Right lobe of liver (tissue), 6 donors: ENCODE data around the gene GREM1. TPM values are rescaled to one million over a fixed set of nuclear protein-coding genes. Genes with fewer than 3 reads are reported as not detected.

Experiments used
- ATAC-seq, 4 donors: fragments of 200-7000 bp; cut with Tn5 transposase; one replicate each; pipeline ENCODE4 v1.9.1; 2020; ENCODE audit warnings: mild to moderate bottlenecking in 4 of 4, moderate library complexity in 4 of 4
- DNase-seq, 3 donors: peaks; one replicate each; pipeline ENCODE4 v3.0.0-alpha.2; 2020
- H3K27ac ChIP-seq, 3 donors: fragments of 200-600 bp; one replicate each; pipeline ENCODE4 v1.8.0; 2022
- H3K27me3 ChIP-seq, 2 donors: fragments of 200-600 bp; one replicate each; pipeline ENCODE4 v1.8.0; 2022
- H3K36me3 ChIP-seq, 4 donors: fragments of 200-600 bp; sonication (generic) in 1 of 4; one replicate each; pipeline versions ENCODE4 v1.5.1 to v1.8.0; 2017 to 2022; ENCODE audit warnings: control low read depth in 1 of 4
- H3K4me1 ChIP-seq, 4 donors: fragments of 200-600 bp; sonication (generic) in 1 of 4; one replicate each; pipeline versions ENCODE4 v1.5.1 to v1.8.0; 2017 to 2022; ENCODE audit warnings: control low read depth in 1 of 4
- H3K4me3 ChIP-seq, 3 donors: fragments of 200-600 bp; one replicate each; pipeline ENCODE4 v1.8.0; 2022
- H3K9me3 ChIP-seq, 4 donors: fragments of 200-600 bp; sonication (generic) in 1 of 4; one replicate each; pipeline versions ENCODE4 v1.5.1 to v1.8.0; 2017 to 2022; ENCODE audit warnings: control low read depth in 1 of 4
- POLR2A ChIP-seq: fragments of 450-650 bp; IDR thresholded peaks from one replicate; pipeline ENCODE4 v1.6.1; 2017; ENCODE audit warnings: antibody characterized with exemption, mild to moderate bottlenecking
- WGBS: methylation state at CpG from one replicate; pipeline ENCODE4 v1.1.6; 2018; ENCODE audit warnings: low coverage, low lambda C conversion rate; ENCODE audit not compliant: insufficient coverage; ENCODE audit errors: missing lambda C conversion rate; 5-methylcytosine and 5-hydroxymethylcytosine counted together
- intact Hi-C, 2 donors: fragments of 100-400 bp; cut with DNase I; formaldehyde crosslinking; loops; one replicate each; pipeline versions ENCODE4 v1.11.2 to v1.14.1; 2022
- total RNA-seq, 6 experiments: library from RNA; depleted of rRNA in 2 of 6; stranded (reverse); fragments of >200 nt in 2 of 6; fragmentation: NEBNext Ultra II Directional in 3 of 6; extraction: Animal tissue kit (Norgen Biotek cat#: 25700) in 3 of 6; gene quantifications; one replicate each; pipeline versions ENCODE4 v1.1.0 to v1.2.4, GENCODE V29; 2016 to 2023
- TF ChIP-seq, protein P1 (sequence below), 4 donors: fragments of 200-600 bp in 3 of 4; fragments of 450-650 bp in 1 of 4; IDR thresholded peaks; one replicate each; pipeline versions ENCODE4 v1.5.1 to v1.8.0; 2016 to 2022; ENCODE audit warnings: antibody characterized with exemption in 4 of 4, mild to moderate bottlenecking in 2 of 4
- donor health status: DM: no; HTN: yes; CAD: no.
- donor health status: DM: no; HTN: no; CAD: no.
- donor health status: DM: no; HTN: no; CAD: no.
- donor health status: DM: no; HTN: yes; CAD: no.
- donor health status: DM: no; HTN: yes; CAD: no.

GREM1 gene
- total RNA-seq, 6 experiments from 2014 or later: 0.16 to 2.4 (median 0.37) TPM; not detected in 1

- peak; percentile 84 to 91 (median 90) for ATAC-seq
- H3K9me3 ChIP-seq: no peaks in the 10 kb centered on the region
- no peaks in the 10 kb centered on the region for H3K36me3 ChIP-seq
- H3K4me3 ChIP-seq: peak overlapping the region; percentile 39 to 51 (median 48)
- peaks cover 0 to 19% (median 4%) of the 10 kb centered on the region in 4 donors for H3K4me1 ChIP-seq
- intact Hi-C loops: no loop called here
- no peak overlapping the region for H3K27ac ChIP-seq
- WGBS: 3% methylated on average over 18 of the region's 70 CpGs
- TF ChIP-seq, protein P1, sequence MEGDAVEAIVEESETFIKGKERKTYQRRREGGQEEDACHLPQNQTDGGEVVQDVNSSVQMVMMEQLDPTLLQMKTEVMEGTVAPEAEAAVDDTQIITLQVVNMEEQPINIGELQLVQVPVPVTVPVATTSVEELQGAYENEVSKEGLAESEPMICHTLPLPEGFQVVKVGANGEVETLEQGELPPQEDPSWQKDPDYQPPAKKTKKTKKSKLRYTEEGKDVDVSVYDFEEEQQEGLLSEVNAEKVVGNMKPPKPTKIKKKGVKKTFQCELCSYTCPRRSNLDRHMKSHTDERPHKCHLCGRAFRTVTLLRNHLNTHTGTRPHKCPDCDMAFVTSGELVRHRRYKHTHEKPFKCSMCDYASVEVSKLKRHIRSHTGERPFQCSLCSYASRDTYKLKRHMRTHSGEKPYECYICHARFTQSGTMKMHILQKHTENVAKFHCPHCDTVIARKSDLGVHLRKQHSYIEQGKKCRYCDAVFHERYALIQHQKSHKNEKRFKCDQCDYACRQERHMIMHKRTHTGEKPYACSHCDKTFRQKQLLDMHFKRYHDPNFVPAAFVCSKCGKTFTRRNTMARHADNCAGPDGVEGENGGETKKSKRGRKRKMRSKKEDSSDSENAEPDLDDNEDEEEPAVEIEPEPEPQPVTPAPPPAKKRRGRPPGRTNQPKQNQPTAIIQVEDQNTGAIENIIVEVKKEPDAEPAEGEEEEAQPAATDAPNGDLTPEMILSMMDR (IDR thresholded peaks at IDR 0.05): no peak
- TF ChIP-seq POLR2A: no peak
- peaks cover 0 to 16% of the 10 kb centered on the region in 2 donors for H3K27me3 ChIP-seq
- DNase-seq: peak; percentile 52 to 74 (median 62)
Measured at GRCh38 chr15:32718821-32719716, 1.3 kb downstream of the GREM1 start.

- 82% methylated on average over 5 of the region's 6 CpGs for WGBS
- DNase-seq (no peak), ATAC-seq (no peak)
- peaks cover 0 to 19% (median 4%) of the 10 kb centered on the region in 4 donors for H3K4me1 ChIP-seq
- H3K4me3 ChIP-seq: no peak overlapping the region
- H3K27me3 ChIP-seq: peaks cover 0 to 16% of the 10 kb centered on the region in 2 donors
- H3K27ac ChIP-seq: no peak overlapping the region
- TF ChIP-seq POLR2A: no peak
- TF ChIP-seq, protein P1 (IDR thresholded peaks at IDR 0.05): no peak
- H3K9me3 ChIP-seq: no peaks in the 10 kb centered on the region
- no peaks in the 10 kb centered on the region for H3K36me3 ChIP-seq
- intact Hi-C loops: no loop called here
Measured at GRCh38 chr15:32721596-32721995, 3.8 kb downstream of the GREM1 start.

- peaks cover 0 to 15% of the 10 kb centered on the region in 2 donors for H3K27me3 ChIP-seq
- H3K4me3 ChIP-seq: no peak overlapping the region
- intact Hi-C loops: no loop called here
- no peak for DNase-seq
- H3K4me1 ChIP-seq: peaks cover 0 to 19% (median 4%) of the 10 kb centered on the region in 4 donors
- H3K9me3 ChIP-seq: no peaks in the 10 kb centered on the region
- no peak for ATAC-seq
- no peaks in the 10 kb centered on the region for H3K36me3 ChIP-seq
- TF ChIP-seq, protein P1 (IDR thresholded peaks at IDR 0.05): no peak
- TF ChIP-seq POLR2A: no peak
- H3K27ac ChIP-seq: no peak overlapping the region
Measured at GRCh38 chr15:32722136-32722535, 4.3 kb downstream of the GREM1 start.

DNA sequence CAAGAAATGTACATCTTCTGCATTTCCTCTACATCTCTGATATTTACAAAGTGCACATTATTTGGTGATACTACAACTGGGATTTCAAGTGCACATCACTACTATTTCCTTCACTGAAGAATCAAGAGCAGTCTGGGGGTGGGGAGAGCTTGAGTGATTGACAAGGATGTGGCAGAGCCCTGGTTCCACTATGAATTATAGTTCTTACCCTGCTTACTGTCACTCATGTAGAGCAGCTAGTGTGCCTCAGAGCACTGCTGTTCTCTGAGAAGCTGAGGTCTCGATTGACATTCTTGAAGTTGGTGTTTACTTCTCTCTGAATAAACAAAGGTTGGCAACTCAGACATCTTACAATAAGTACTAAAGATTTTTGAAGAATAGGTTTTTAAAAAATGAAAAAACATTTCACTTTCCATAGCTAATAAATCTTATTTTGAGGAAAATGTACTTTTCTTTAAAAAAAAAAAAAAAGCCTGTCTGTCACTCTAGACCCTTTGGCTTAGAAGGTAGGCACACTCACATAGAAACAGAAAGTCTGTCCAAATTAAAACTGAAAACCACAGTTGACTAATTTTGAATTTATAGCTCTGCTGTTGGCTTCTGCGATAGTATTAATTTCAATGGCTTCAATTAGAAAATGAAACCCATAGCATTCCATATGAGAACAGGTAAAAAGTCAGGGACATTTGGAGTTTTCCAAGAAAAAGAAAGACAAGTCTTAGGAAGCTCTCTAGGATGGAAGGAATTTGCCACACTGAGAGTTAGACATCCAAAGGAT lies 5.6 kb downstream of the GREM1 start:
- intact Hi-C loops: no loop called here
- Histone ChIP-seq H3K9me3 (no peaks in the 10 kb centered on the region), H3K36me3 (no peaks in the 10 kb centered on the region), H3K27ac (no peak overlapping the region), H3K4me3 (no peak overlapping the region), H3K4me1 (peaks cover 0 to 12% (median 4%) of the 10 kb centered on the region in 4 donors), H3K27me3 (peaks cover 0 to 4% of the 10 kb centered on the region in 2 donors)
- no peak for DNase-seq
- TF ChIP-seq, protein P1 (IDR thresholded peaks at IDR 0.05): no peak
- TF ChIP-seq POLR2A: no peak
- 45% methylated on average over 2 of the region's 2 CpGs for WGBS
- no peak for ATAC-seq
